Gastrocnemius medialis (tissue), 4 donors: Measurements from ENCODE around the gene INTS7. TPM values are rescaled to one million over a fixed set of nuclear protein-coding genes. Genes with fewer than 3 reads are reported as not detected.
"Not testable (repeated sequence)": the region's sequence is repeated elsewhere in the genome, so short reads cannot be mapped to it uniquely, and the experiment has no call there.

Experiments
- ATAC-seq, 2 donors: fragments of 150-250 bp; one replicate each; pipeline ENCODE4 v1.9.1; 2016
- DNase-seq, 2 donors: peaks; one replicate each; pipeline ENCODE4 v3.0.0-alpha.2; 2019
- H3K27ac ChIP-seq, 4 donors: fragments of 200-600 bp; sonication (generic); 1 replicate in 1 of 4; 2 replicates in 3 of 4; pipeline ENCODE4 v1.5.1; 2016 to 2018; ENCODE audit warnings: mild to moderate bottlenecking in 2 of 4, moderate library complexity in 1 of 4
- H3K27me3 ChIP-seq, 3 donors: fragments of 200-600 bp; sonication (generic) in 2 of 3; 1 replicate in 1 of 3; 2 replicates in 2 of 3; pipeline versions ENCODE4 v1.5.1 to v1.6.0; 2016 to 2019; ENCODE audit warnings: mild to moderate bottlenecking in 1 of 3, moderate library complexity in 1 of 3
- H3K36me3 ChIP-seq, 2 donors: fragments of 200-600 bp; sonication (generic) in 1 of 2; one replicate each; pipeline ENCODE4 v1.5.1; 2017 to 2018
- H3K4me1 ChIP-seq, 2 donors: fragments of 200-600 bp; sonication (generic) in 1 of 2; one replicate each; pipeline ENCODE4 v1.5.1; 2016 to 2017; ENCODE audit warnings: mild to moderate bottlenecking in 2 of 2
- H3K4me3 ChIP-seq, 4 donors: fragments of 200-600 bp; sonication (generic) in 3 of 4; 1 replicate in 1 of 4; 2 replicates in 3 of 4; pipeline ENCODE4 v1.5.1; 2016 to 2019; ENCODE audit warnings: mild to moderate bottlenecking in 2 of 4
- H3K9me3 ChIP-seq, 3 donors: fragments of 200-600 bp; sonication (generic) in 2 of 3; 1 replicate in 1 of 3; 2 replicates in 2 of 3; pipeline ENCODE4 v1.5.1; 2016 to 2019
- CTCF ChIP-seq, 5 experiments: fragments of 450-650 bp in 3 of 5; fragments of 200-600 bp in 2 of 5; sonication (generic) in 2 of 5; IDR thresholded peaks in 4 of 5; conservative IDR thresholded peaks in 1 of 5; 1 replicate in 4 of 5; 2 replicates in 1 of 5; pipeline ENCODE4 v1.5.1; 2016 to 2019; ENCODE audit warnings: antibody characterized with exemption in 5 of 5, mild to moderate bottlenecking in 3 of 5, moderate library complexity in 3 of 5
- POLR2A ChIP-seq, 2 donors: fragments of 450-650 bp; IDR thresholded peaks; one replicate each; pipeline ENCODE4 v1.6.1; 2017; ENCODE audit warnings: antibody characterized with exemption in 2 of 2, mild to moderate bottlenecking in 2 of 2, moderate library complexity in 2 of 2
- in situ Hi-C, 4 donors: fragments of 200-750 bp; cut with MboI; loops; one replicate each; pipeline versions ENCODE4 v1.15.0 to v1.8.0; 2017; ENCODE audit warnings: low sequenced_read_pairs in 4 of 4
- intact Hi-C: fragments of 100-400 bp; cut with DNase I; formaldehyde crosslinking; loops from one replicate; pipeline ENCODE4 v1.15.1; 2023; ENCODE audit warnings: low total_unique reads
- total RNA-seq, 4 donors: library from RNA; depleted of rRNA; stranded (reverse); fragments of >200 nt; gene quantifications; one replicate each; pipeline versions ENCODE4 v1.1.0 to v1.2.3, GENCODE V29; 2016

The INTS7 gene
- total RNA-seq, 4 donors from 2014 or later, result 4.0 to 8.0 (median 6.6) TPM

GRCh38 chr1:211920602-211921226 lies 114.6 kb downstream of the INTS7 start:
- Histone ChIP-seq H3K4me3 (no peak overlapping the region), H3K36me3 (no peaks in the 10 kb centered on the region), H3K9me3 (no peaks in the 10 kb centered on the region), H3K4me1 (no peaks in the 10 kb centered on the region), H3K27me3 (no peaks in the 10 kb centered on the region), H3K27ac (no peak overlapping the region)
- TF ChIP-seq CTCF (IDR thresholded peaks at IDR 0.05 in 4 of 5, conservative IDR thresholded peaks at IDR 0.05 in 1 of 5) (no peak), POLR2A (IDR thresholded peaks at IDR 0.05) (no peak)
- DNase-seq, result no peak
- intact Hi-C loops, result no loop called here
- in situ Hi-C loops, result no loop called here
- ATAC-seq, result no peak

- intact Hi-C loops, result no loop called here
- Histone ChIP-seq H3K27me3 (no peaks in the 10 kb centered on the region), H3K27ac (no peak overlapping the region), H3K4me1 (no peaks in the 10 kb centered on the region), H3K9me3 (no peaks in the 10 kb centered on the region), H3K36me3 (no peaks in the 10 kb centered on the region), H3K4me3 (no peak overlapping the region)
- TF ChIP-seq CTCF (IDR thresholded peaks at IDR 0.05 in 4 of 5, conservative IDR thresholded peaks at IDR 0.05 in 1 of 5) (no peak), POLR2A (IDR thresholded peaks at IDR 0.05) (no peak)
- DNase-seq, result no peak
- in situ Hi-C loops, result no loop called here
- no peak for ATAC-seq
Observed at GRCh38 chr1:211920141-211920572, 115.2 kb downstream of the INTS7 start.

- ATAC-seq, result no peak
- H3K9me3 ChIP-seq, result no peaks in the 10 kb centered on the region
- DNase-seq, result no peak
- H3K27ac ChIP-seq, result no peak overlapping the region
- intact Hi-C loops (no loop called here), in situ Hi-C loops (no loop called here)
- H3K27me3 ChIP-seq, result no peaks in the 10 kb centered on the region
- H3K36me3 ChIP-seq, result no peaks in the 10 kb centered on the region
- H3K4me3 ChIP-seq, result no peak overlapping the region
- no peaks in the 10 kb centered on the region for H3K4me1 ChIP-seq
- no peak for TF ChIP-seq POLR2A (IDR thresholded peaks at IDR 0.05)
- no peak for TF ChIP-seq CTCF (IDR thresholded peaks at IDR 0.05 in 4 of 5, conservative IDR thresholded peaks at IDR 0.05 in 1 of 5)
Observed at GRCh38 chr1:211918843-211919414, 116.4 kb downstream of the INTS7 start.

GRCh38 chr1:211916458-211916857 lies 118.9 kb downstream of the INTS7 start:
- in situ Hi-C loops, H3K9me3 ChIP-seq, ATAC-seq, H3K27me3 ChIP-seq, H3K4me1 ChIP-seq, H3K27ac ChIP-seq, H3K4me3 ChIP-seq, intact Hi-C loops, DNase-seq, H3K36me3 ChIP-seq: not testable (repeated sequence)

GRCh38 chr1:211915924-211916323 lies 119.4 kb downstream of the INTS7 start:
- DNase-seq, result no peak
- in situ Hi-C loops, result no loop called here
- no peak for TF ChIP-seq CTCF (IDR thresholded peaks at IDR 0.05 in 4 of 5, conservative IDR thresholded peaks at IDR 0.05 in 1 of 5)
- no peak for TF ChIP-seq POLR2A (IDR thresholded peaks at IDR 0.05)
- intact Hi-C loops, result no loop called here
- Histone ChIP-seq H3K4me1 (no peaks in the 10 kb centered on the region), H3K4me3 (no peak overlapping the region), H3K27me3 (no peaks in the 10 kb centered on the region), H3K9me3 (no peaks in the 10 kb centered on the region), H3K36me3 (no peaks in the 10 kb centered on the region), H3K27ac (no peak overlapping the region)
- ATAC-seq, result no peak
